ENCODE results near the gene MSANTD1.

DNA sequence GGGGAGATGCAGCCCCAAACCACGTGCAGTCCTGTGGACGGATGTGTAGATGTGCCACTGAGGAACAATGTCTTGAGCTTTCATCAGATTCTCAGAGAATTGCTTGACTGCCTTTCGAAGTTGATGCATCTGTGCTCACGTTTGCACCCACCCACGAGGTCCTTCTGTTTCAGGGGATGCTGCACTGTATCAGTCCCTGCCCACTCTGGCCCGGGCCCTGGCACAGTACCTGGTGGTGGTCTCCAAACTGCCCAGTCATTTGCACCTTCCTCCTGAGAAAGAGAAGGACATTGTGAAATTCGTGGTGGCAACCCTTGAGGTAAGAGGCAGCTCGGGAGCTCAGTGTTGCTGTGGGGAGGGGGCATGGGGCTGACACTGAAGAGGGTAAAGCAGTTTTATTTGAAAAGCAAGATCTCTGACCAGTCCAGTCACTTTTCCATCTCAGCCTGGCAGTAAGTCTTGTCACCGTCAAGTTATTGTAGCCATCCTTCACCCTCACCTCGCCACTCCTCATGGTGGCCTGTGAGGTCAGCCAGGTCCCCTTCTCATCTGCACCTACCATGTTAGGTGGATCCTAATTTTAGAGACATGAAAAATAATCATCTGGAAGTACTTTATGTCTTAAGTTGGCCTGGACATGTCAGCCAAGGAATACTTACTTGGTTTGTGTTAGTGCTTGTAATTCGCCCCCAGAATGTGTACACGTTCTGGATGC is 36.4 kb upstream of the MSANTD1 start:
- TF ChIP-seq POLR2A (IDR thresholded peaks at IDR 0.05; ENCODE audit: low read depth, low read length) (no peak), POLR2AphosphoS5 (IDR thresholded peaks at IDR 0.05; ENCODE audit: low read depth, low read length) (no peak), POU2F2 (IDR thresholded peaks at IDR 0.05; ENCODE audit: low read depth, low read length) (no peak), TAF1 (IDR thresholded peaks at IDR 0.05; ENCODE audit: low read depth, low read length) (no peak)
